ENCODE results near the gene CD82.
"Not testable (repeated sequence)": the region's sequence is repeated elsewhere in the genome, so short reads cannot be mapped to it uniquely, and the experiment has no call there.

The CD82 gene

DNA sequence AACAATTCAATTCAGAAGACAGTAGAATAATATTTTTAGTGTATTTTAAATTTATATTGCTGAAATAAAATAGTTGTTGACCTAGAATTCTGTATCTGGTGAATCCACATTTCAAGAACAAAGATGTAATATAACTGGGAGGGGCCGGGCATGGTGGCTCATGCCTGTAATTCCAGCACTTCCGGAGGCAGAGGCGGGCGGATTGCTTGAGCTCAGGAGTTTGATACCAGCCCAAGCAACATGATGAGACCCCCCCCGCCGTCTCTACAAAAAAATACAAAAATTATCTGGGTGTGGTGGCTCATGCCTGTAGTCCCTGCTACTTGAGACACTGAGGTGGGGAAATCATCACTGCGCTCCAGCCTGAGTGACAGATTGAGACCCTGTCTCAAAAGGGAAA, 72.6 kb downstream of the CD82 start:
- no peak for DNase-seq

DNA sequence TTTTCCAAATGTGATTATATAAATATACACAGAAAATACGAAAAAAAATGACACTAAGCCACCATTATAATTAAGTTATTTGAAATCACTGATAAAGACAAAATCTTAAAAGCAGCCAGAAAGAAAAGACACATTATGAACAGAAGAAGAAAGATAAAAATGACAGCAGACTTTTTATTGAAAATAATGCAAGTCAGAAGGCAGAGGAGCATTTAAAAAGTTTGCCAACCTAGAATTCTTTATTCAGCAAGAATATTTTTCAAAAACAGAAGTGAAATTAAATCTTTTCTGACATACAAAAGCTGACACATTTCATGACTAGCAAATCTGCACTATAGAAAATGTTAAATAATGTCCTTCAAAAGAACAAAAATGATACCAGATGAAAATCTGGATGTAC, 77.8 kb downstream of the CD82 start:
- DNase-seq: no peak

DNA sequence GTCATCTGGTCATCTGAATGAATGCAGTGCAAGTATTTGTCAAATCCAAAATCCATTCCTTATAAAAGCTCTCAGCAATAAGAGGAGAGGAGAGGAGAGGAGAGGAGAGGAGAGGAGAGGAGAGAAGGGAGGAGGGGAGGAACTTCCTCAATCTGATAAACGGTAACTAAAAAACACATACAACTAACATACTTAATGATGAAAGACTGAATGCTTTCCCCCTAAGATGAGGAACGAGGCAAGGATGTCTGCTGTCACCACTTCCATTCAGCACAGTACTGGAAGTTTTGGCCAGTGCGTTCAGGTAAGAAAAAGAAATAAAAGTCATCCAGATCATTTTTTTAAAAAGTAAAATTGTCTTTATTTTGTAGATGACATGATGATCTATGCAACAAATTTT, 80.4 kb downstream of the CD82 start:
- DNase-seq: no peak

DNA sequence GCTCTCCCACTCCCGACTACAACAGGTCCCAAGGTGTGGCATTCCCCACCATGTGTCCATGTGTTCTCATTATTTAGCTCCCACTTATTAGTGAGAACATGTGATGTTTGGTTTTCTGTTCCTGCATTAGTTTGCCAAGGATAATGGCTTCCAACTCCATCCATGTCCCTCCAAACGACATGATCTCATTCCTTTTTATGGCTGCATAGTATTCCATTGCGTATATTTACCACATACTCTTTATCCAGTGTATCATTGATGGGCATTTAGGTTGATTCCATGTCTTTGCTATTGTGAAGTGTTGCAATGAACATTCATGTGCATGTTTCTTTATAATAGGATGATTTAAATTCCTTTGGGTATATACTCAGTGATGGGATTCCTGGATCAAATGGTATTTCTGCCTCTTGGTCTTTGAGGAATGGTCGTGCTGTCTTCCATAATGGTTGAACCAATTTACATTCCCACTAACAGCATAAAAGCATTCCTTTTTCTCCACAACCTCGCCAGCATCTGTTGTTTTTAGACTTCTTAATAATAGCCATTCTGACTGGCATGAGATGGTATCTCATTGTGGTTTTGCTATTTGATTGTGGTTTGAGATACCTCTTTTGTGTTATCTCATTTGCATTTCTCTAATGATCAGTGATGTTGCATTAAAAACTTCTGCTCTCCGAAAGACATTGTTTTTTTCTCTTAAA, 81.9 kb downstream of the CD82 start:
- not testable (repeated sequence) for DNase-seq

- DNase-seq: no peak
These were observed 82.6 kb downstream of the CD82 start for GRCh38 chr11:44648109-44648508.

GRCh38 chr11:44651535-44652155, 86.2 kb downstream of the CD82 start:
- no peak for DNase-seq

DNA sequence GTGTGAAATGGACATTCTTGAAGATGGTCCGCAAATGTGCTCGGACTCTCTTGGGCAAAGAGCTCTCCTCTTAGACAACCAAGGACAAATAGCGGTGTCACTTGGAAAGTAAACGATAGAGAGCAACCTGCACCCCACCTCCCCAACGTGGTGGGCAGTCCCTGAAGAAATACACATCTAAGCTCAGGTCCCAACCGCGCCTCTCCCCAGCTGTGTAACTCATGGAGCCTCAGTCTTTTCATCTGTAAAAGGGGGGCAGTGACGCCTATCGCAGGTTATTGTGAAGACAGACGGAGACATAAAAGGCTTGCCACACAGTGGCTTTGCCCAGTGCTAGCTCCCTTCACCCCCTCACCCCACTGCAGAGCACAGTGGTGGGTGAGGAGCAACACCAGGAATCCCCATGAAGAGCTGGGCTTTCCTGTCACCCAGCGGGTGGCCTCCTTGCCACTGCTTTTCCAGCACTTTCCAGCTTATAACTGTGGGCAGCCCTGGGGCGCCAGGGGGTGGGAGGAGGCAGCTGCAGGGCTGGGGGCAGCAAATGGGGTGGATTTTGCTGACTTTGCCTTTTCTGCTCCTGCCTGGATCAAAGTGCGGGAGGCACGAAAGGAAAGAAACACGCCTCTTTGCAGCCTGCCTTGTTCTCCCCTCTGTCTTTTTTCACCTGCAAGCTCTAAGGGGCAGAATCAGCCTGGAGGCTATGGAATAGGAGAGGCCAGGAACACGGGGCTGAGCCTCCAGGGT, 87.6 kb downstream of the CD82 start:
- no peak for DNase-seq

DNA sequence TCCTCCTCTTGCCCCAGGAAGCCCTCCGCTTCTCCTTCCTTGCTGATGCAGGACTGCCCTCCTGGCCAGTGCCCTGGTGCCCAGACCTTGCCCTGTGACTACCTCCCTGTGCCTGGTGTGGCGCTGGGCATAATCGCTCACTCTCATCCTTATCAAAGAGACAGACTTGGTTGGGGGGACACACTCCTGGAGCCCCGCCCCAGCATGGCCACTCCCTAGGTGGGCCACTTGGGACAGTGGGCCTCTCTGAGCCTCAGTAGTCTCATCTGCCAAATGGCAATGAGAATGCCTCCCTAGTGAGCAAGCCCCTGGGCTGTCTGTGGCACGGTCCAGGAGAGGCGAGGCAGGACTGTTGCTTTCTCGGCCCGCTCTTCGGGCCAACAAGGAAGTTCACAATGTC, 88.6 kb downstream of the CD82 start:
- no peak for DNase-seq

GRCh38 chr11:44654596-44654995, 89.1 kb downstream of the CD82 start:
- DNase-seq: no peak

- no peak for DNase-seq
These were observed 92.5 kb downstream of the CD82 start for GRCh38 chr11:44657836-44658505.

- no peak for DNase-seq
These were observed 93.0 kb downstream of the CD82 start for GRCh38 chr11:44658506-44658850.

- DNase-seq: no peak
These were observed 94.2 kb downstream of the CD82 start for GRCh38 chr11:44659641-44660040.

DNA sequence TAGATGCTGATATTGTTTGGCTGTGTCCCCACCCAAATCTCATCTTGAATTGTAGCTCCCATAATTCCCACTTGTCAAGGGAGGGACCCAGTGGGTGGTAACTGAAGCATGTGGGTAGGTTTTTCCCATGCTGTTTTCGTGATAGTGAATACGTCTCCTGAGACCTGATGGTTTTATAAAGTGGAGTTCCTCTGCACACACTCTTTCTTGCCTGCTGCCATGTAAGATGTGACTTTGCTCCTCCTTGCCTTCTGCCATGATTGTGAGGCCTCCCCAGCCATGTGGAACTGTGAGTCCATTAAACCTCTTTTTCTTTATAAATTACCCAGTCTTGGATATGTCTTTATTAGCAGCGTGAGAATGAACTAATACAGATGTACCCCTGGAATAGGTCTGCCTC, 95.1 kb downstream of the CD82 start:
- DNase-seq: not testable (repeated sequence)

- DNase-seq: no peak
These were observed 95.9 kb downstream of the CD82 start for GRCh38 chr11:44661311-44661717.

All from cortex of kidney (tissue), 1 donor.